ENCODE data around the gene CA10.

DNA sequence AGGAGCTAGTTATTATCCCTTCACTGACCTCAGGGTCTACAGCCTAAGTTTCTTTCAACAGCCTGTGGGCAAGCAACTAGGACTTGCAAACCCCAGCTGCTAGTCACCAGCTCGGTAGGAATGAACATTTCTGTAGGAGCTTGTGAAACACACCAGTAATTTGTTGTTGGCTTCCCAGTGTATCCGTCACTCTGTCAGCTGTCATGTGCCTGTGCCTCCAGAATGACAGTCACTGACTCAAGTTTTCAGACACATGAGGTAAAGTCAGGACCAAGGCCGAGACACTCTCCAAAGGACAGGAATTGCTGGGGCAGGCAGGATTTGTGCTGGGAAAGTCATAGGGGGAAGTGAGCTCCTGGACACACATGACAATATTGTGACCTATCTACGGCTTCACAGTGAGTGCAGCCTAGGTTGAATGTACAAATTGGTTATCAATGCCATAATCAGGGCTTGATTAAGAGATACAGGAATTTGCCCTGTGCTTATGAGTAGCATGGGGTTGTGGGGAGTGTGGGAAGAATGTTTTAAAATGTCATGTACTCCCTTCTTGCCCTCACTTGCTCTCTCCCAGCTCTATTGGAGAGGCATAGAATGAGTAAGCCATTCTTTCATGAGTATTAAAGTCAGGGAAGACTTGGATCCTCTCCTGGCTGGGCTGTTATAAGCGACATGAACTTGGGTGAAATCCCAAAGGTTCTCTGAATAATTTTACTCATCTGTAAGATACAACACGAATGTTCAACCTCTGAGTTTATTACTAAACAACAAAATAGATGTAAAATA is 506.8 kb downstream of the CA10 start:
- TF ChIP-seq EZH2phosphoT487 (IDR thresholded peaks at IDR 0.05; ENCODE audit: insufficient read depth, low read depth) (no peak), EZH2 (IDR thresholded peaks at IDR 0.05; ENCODE audit: insufficient read depth, poor library complexity, severe bottlenecking) (no peak)
